GM18873 (cell line): ENCODE measurements around the gene IRF2BP2.
"Not testable (repeated sequence)": the region's sequence is repeated elsewhere in the genome, so short reads cannot be mapped to it uniquely, and the experiment has no call there.

Source experiments
- ATAC-seq: cut with Tn5 transposase; IDR thresholded peaks from one replicate; pipeline ENCODE4 v1.9.1; 2021; ENCODE audit warnings: mild to moderate bottlenecking, moderate library complexity, moderate number of reproducible peaks; ENCODE audit not compliant: unreplicated experiment, low FRiP score

The IRF2BP2 gene

GRCh38 chr1:234602334-234603220, 7.4 kb downstream of the IRF2BP2 start:
- ATAC-seq, result no peak

GRCh38 chr1:234601301-234602017, 8.5 kb downstream of the IRF2BP2 start:
- ATAC-seq, result no peak

- ATAC-seq, result no peak
These were observed 9.3 kb downstream of the IRF2BP2 start for GRCh38 chr1:234600418-234601281.

- ATAC-seq, result peak; percentile 45
These were observed 10.2 kb downstream of the IRF2BP2 start for GRCh38 chr1:234599617-234600417.

GRCh38 chr1:234598974-234599616, 10.9 kb downstream of the IRF2BP2 start:
- no peak for ATAC-seq

- no peak for ATAC-seq
These were observed 12.1 kb downstream of the IRF2BP2 start for GRCh38 chr1:234597894-234598293.

- no peak for ATAC-seq
These were observed 14.1 kb downstream of the IRF2BP2 start for GRCh38 chr1:234595899-234596298.

GRCh38 chr1:234594575-234594974, 15.4 kb downstream of the IRF2BP2 start:
- not testable (repeated sequence) for ATAC-seq

GRCh38 chr1:234593771-234594504, 16.0 kb downstream of the IRF2BP2 start:
- no peak for ATAC-seq

- ATAC-seq, result no peak
These were observed 16.9 kb downstream of the IRF2BP2 start for GRCh38 chr1:234593109-234593508.

GRCh38 chr1:234592240-234592639, 17.7 kb downstream of the IRF2BP2 start:
- ATAC-seq, result no peak

- no peak for ATAC-seq
These were observed 18.8 kb downstream of the IRF2BP2 start for GRCh38 chr1:234591131-234591530.

GRCh38 chr1:234589854-234590620, 19.9 kb downstream of the IRF2BP2 start:
- no peak for ATAC-seq

GRCh38 chr1:234589064-234589800, 20.7 kb downstream of the IRF2BP2 start:
- ATAC-seq, result no peak

GRCh38 chr1:234588386-234588785, 21.6 kb downstream of the IRF2BP2 start:
- no peak for ATAC-seq

- ATAC-seq, result no peak
These were observed 23.0 kb downstream of the IRF2BP2 start for GRCh38 chr1:234586892-234587485.

GRCh38 chr1:234586304-234586703, 23.7 kb downstream of the IRF2BP2 start:
- ATAC-seq, result no peak
